GM12864 (cell line): ENCODE results near the gene GTPBP8.
"Not testable (repeated sequence)": the region's sequence is repeated elsewhere in the genome, so short reads cannot be mapped to it uniquely, and the experiment has no call there.

Experiments
- DNase-seq: peaks from one replicate; pipeline ENCODE4 v3.0.0-alpha.2; 2011; ENCODE audit warnings: low read depth
- H3K4me3 ChIP-seq: 2 replicates; pipeline ENCODE4 v1.5.1; 2011; ENCODE audit warnings: mild to moderate bottlenecking, low read depth, low read length, control low read depth
- CTCF ChIP-seq: IDR thresholded peaks from 2 replicates; pipeline ENCODE4 v1.5.1; 2011; ENCODE audit warnings: low read depth, mild to moderate bottlenecking, moderate library complexity, low read length, control low read depth, inconsistent platforms; ENCODE audit errors: missing control alignments

GTPBP8 gene

GRCh38 chr3:113038328-113038727 is 47.5 kb downstream of the GTPBP8 start:
- DNase-seq, result no peak
- H3K4me3 ChIP-seq, result no peak overlapping the region
- TF ChIP-seq CTCF, result no peak

DNA sequence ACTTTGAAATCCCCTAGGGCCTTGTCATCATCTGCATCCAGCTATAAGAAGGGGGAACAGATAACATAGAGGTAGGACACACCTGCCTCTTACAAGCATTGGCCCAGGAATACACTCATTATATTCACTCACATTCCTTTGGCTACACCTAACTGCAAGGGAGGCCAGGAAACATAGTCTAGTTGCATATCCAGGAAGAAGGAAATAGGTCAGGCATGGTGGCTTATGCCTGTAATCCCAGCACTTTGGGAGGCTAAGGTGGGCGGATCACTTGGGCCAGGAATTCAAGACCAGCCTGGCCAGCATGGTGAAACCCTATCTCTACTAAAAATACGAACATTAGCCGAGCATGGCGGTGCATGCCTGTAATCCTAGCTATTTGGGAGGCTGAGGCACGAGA is 48.8 kb downstream of the GTPBP8 start:
- DNase-seq, result no peak
- no peak overlapping the region for H3K4me3 ChIP-seq
- TF ChIP-seq CTCF, result no peak

DNA sequence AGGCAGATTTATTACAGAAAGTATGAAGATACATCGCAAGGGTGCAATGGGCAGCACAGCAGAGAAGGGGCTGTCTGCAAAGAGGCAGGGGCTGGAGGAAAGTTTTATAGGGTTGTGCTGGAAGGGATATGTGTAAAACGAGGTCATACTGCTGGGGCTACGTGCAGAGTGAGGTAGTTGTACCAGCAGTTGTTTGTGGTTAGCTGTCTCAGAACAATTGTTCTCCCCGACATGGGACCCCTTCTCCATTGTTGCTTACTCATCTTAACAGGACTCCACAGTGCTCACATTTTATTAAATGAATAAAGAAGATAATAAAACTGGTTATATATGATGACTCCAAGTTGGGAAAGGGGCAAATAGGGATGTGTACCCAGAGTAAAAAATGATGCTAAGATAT is 49.4 kb downstream of the GTPBP8 start:
- no peak overlapping the region for H3K4me3 ChIP-seq
- DNase-seq, result no peak
- no peak for TF ChIP-seq CTCF

DNA sequence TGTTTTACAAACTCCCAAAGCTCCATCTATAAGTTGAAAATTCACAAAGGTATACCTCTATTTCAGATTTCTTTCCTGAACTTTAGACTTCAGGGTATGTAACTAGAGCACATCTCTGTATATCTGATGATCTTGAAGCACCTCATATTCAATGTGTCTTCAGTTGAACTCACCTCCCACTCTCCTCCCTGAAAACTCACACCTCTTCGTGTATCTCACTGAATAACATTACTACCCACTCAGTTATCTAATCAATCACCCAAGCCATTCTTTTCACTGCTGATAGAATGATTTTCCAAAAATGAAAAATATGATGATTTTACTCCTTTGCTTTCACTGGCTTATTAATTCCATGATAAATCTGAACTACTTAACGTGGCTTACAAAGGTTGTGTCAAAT is 52.9 kb downstream of the GTPBP8 start:
- TF ChIP-seq CTCF, result no peak
- no peak for DNase-seq
- H3K4me3 ChIP-seq, result no peak overlapping the region

GRCh38 chr3:113046186-113046965 is 55.6 kb downstream of the GTPBP8 start:
- not testable (repeated sequence) for DNase-seq, H3K4me3 ChIP-seq

GRCh38 chr3:113051302-113051711 is 60.5 kb downstream of the GTPBP8 start:
- peak; percentile 68 for DNase-seq
- peak; percentile 80 for TF ChIP-seq CTCF
- H3K4me3 ChIP-seq, result no peak overlapping the region
